NB4 (cell line): ENCODE measurements around the gene RARB.

Experiments
- DNase-seq: peaks from one replicate; pipeline ENCODE4 v3.0.0; 2010; ENCODE audit warnings: low read depth
- H3K4me3 ChIP-seq: one replicate; pipeline ENCODE4 v1.5.1; 2011; ENCODE audit warnings: mild to moderate bottlenecking, low read depth, low read length, moderate library complexity
- CTCF ChIP-seq: IDR thresholded peaks from one replicate; pipeline ENCODE4 v1.5.1; 2012; ENCODE audit warnings: low read depth, low read length
- MAX ChIP-seq: IDR thresholded peaks from 2 replicates; pipeline ENCODE4 v1.6.1; 2011; ENCODE audit warnings: low read depth, low read length
- MYC ChIP-seq: IDR thresholded peaks from 2 replicates; pipeline ENCODE4 v1.6.1; 2011; ENCODE audit warnings: low read depth, low read length
- POLR2A ChIP-seq: IDR thresholded peaks from 2 replicates; pipeline ENCODE4 v1.6.1; 2011; ENCODE audit warnings: mild to moderate bottlenecking; ENCODE audit not compliant: insufficient read length; ENCODE audit errors: extremely low read depth

Gene RARB

GRCh38 chr3:25589783-25590258 lies 161.8 kb downstream of the RARB start:
- no peak overlapping the region for H3K4me3 ChIP-seq
- DNase-seq, result no peak

GRCh38 chr3:25592510-25592968 lies 164.5 kb downstream of the RARB start:
- peak; percentile 79 for DNase-seq
- no peak overlapping the region for H3K4me3 ChIP-seq
- no peak for TF ChIP-seq MYC
- no peak for TF ChIP-seq CTCF
- TF ChIP-seq POLR2A, result no peak
- TF ChIP-seq MAX, result no peak

More at GRCh38 chr3:25589783-25590258, 161.8 kb downstream of the RARB start:
- no peak for TF ChIP-seq MYC
- no peak for TF ChIP-seq MAX
- TF ChIP-seq CTCF, result no peak
- no peak for TF ChIP-seq POLR2A

- H3K4me3 ChIP-seq, result no peak overlapping the region
- no peak for DNase-seq
- TF ChIP-seq MAX (no peak), CTCF (no peak), POLR2A (no peak), MYC (no peak)
These were observed 164.9 kb downstream of the RARB start for GRCh38 chr3:25593001-25593400.

GRCh38 chr3:25594007-25594502 lies 166.0 kb downstream of the RARB start:
- TF ChIP-seq MAX (no peak), CTCF (peak; percentile 37)
- no peak overlapping the region for H3K4me3 ChIP-seq
- peak; percentile 62 for DNase-seq

GRCh38 chr3:25597535-25598101 lies 169.6 kb downstream of the RARB start:
- no peak overlapping the region for H3K4me3 ChIP-seq
- DNase-seq, result no peak
- TF ChIP-seq POLR2A, result no peak
- no peak for TF ChIP-seq MAX
- TF ChIP-seq MYC, result no peak

GRCh38 chr3:25603703-25604102 lies 175.6 kb downstream of the RARB start:
- H3K4me3 ChIP-seq, result peak overlapping the region; percentile 39
- TF ChIP-seq MYC (no peak), MAX (no peak), CTCF (no peak), POLR2A (no peak)

More at GRCh38 chr3:25603703-25604102, 175.6 kb downstream of the RARB start:
- peak; percentile 88 for DNase-seq
